Measurements from ENCODE around the gene PANX2.

- TF ChIP-seq POLR2A (IDR thresholded peaks at IDR 0.05; ENCODE audit: low read length): no peak
- TF ChIP-seq GATA1 (IDR thresholded peaks at IDR 0.05; ENCODE audit: low read depth, low read length): no peak
Measured at GRCh38 chr22:50151571-50152537, 18.7 kb upstream of the PANX2 start.

Measured in erythroblast (primary cell).